IMR-90 (cell line): ENCODE measurements around the gene SPEF2. TPM values are rescaled to one million over a fixed set of nuclear protein-coding genes. Genes with fewer than 3 reads are reported as not detected.

Experiments
- ATAC-seq: fragments of 200-7000 bp; cut with Tn5 transposase; 2 replicates; pipeline ENCODE4 v1.9.1; 2020; ENCODE audit warnings: low read depth, mild to moderate bottlenecking, moderate library complexity
- BruUV-seq: library from RNA; stranded (reverse); fragments of 400-500 nt; replicated peaks from 2 replicates; lab custom pipeline; 2021; lab: Mats Ljungman, UMichigan
- CTCF ChIA-PET: fragments of 300-600 bp; formaldehyde crosslinking; extraction: SDS; loops from one replicate; lab custom pipeline; 2021; ENCODE audit warnings: antibody characterized with exemption; lab: Yijun Ruan, JAX
- POLR2A ChIA-PET: fragments of 300-600 bp; sonication (Branson Sonifier 250); formaldehyde crosslinking; loops from one replicate; lab custom pipeline; 2022; ENCODE audit warnings: antibody characterized with exemption; ENCODE audit not compliant: unreplicated experiment; lab: Charles Lee
- DNase-seq: peaks from one replicate; pipeline ENCODE4 v3.0.0; 2013
- H2AFZ ChIP-seq: replicated peaks from 2 replicates; pipeline ENCODE3; 2013; ENCODE audit warnings: low read length, mild to moderate bottlenecking; ENCODE audit not compliant: poor library complexity
- H2AK5ac ChIP-seq: 2 replicates; pipeline ENCODE4 v1.6.1; 2013; ENCODE audit warnings: low read depth, low read length, inconsistent platforms
- H2AK9ac ChIP-seq: replicated peaks from 2 replicates; pipeline ENCODE3; 2013; ENCODE audit warnings: mild to moderate bottlenecking, low read depth, low read length, moderate library complexity; ENCODE audit not compliant: poor library complexity
- H2BK120ac ChIP-seq: 2 replicates; pipeline ENCODE4 v1.6.1; 2013; ENCODE audit warnings: low read depth, low read length, inconsistent platforms
- H2BK15ac ChIP-seq: 3 replicates; pipeline ENCODE4 v1.6.1; 2013; ENCODE audit warnings: low read depth, low read length, inconsistent platforms
- H2BK20ac ChIP-seq: 2 replicates; pipeline ENCODE4 v1.6.1; 2013; ENCODE audit warnings: low read depth, mild to moderate bottlenecking, inconsistent platforms, low read length, moderate library complexity
- H2BK5ac ChIP-seq: 2 replicates; pipeline ENCODE4 v1.6.1; 2013; ENCODE audit warnings: mild to moderate bottlenecking, low read depth, low read length, inconsistent platforms; ENCODE audit not compliant: poor library complexity, severe bottlenecking
- H3K14ac ChIP-seq: replicated peaks from 2 replicates; pipeline ENCODE4 v1.6.1; 2013; ENCODE audit warnings: low read depth, low read length, inconsistent platforms
- H3K18ac ChIP-seq: 2 replicates; pipeline ENCODE4 v1.6.1; 2013; ENCODE audit warnings: low read depth, low read length, control low read depth
- H3K23ac ChIP-seq: 2 replicates; pipeline ENCODE4 v1.6.1; 2013; ENCODE audit warnings: low read depth, low read length, inconsistent platforms
- H3K27ac ChIP-seq: 2 replicates; pipeline ENCODE4 v1.5.1; 2013; ENCODE audit warnings: mild to moderate bottlenecking, control low read depth, low read length; ENCODE audit not compliant: insufficient read depth
- H3K27me3 ChIP-seq: 2 replicates; pipeline ENCODE4 v1.6.1; 2013; ENCODE audit warnings: low read length; ENCODE audit not compliant: control insufficient read depth, insufficient read depth
- H3K36me3 ChIP-seq: 2 replicates; pipeline ENCODE4 v1.6.1; 2013; ENCODE audit warnings: low read length, mixed read lengths; ENCODE audit not compliant: control insufficient read depth, insufficient read depth
- H3K4ac ChIP-seq: 2 replicates; pipeline ENCODE4 v1.6.1; 2013; ENCODE audit warnings: low read depth, low read length, inconsistent platforms
- H3K4me1 ChIP-seq: 2 replicates; pipeline ENCODE4 v1.6.1; 2013; ENCODE audit warnings: low read length, mixed read lengths; ENCODE audit not compliant: control insufficient read depth, insufficient read depth
- H3K4me2 ChIP-seq: 2 replicates; pipeline ENCODE4 v1.6.1; 2013; ENCODE audit warnings: low read depth, mild to moderate bottlenecking, control low read depth, low read length, moderate library complexity
- H3K4me3 ChIP-seq: 2 replicates; pipeline ENCODE4 v1.5.1; 2013; ENCODE audit warnings: low read depth, mild to moderate bottlenecking, control low read depth, low read length, moderate library complexity; ENCODE audit not compliant: insufficient read depth
- H3K56ac ChIP-seq: 2 replicates; pipeline ENCODE4 v1.6.1; 2013; ENCODE audit warnings: low read length, inconsistent platforms; ENCODE audit not compliant: insufficient read depth; ENCODE audit errors: extremely low read depth
- H3K79me1 ChIP-seq, 2 experiments: 2 replicates each; pipeline ENCODE4 v1.6.1; 2013; ENCODE audit warnings: low read length in 2 of 2, inconsistent platforms in 1 of 2, low read depth in 1 of 2
- H3K9ac ChIP-seq: 2 replicates; pipeline ENCODE4 v1.6.1; 2013; ENCODE audit warnings: low read depth, low read length, control low read depth
- H3K9me1 ChIP-seq: 2 replicates; pipeline ENCODE4 v1.6.1; 2013; ENCODE audit warnings: low read length, inconsistent platforms; ENCODE audit not compliant: insufficient read depth
- H3K9me3 ChIP-seq: 2 replicates; pipeline ENCODE4 v1.6.1; 2013; ENCODE audit warnings: low read length; ENCODE audit not compliant: control insufficient read depth, insufficient read depth
- H4K20me1 ChIP-seq: 2 replicates; pipeline ENCODE4 v1.6.1; 2013; ENCODE audit warnings: low read length, inconsistent platforms; ENCODE audit not compliant: insufficient read depth
- H4K5ac ChIP-seq: 2 replicates; pipeline ENCODE4 v1.6.1; 2013; ENCODE audit warnings: mild to moderate bottlenecking, low read depth, low read length, control low read depth
- H4K8ac ChIP-seq, 2 experiments: 2 replicates each; pipeline ENCODE4 v1.6.1; 2013; ENCODE audit warnings: low read depth in 2 of 2, low read length in 2 of 2, control low read depth in 1 of 2, inconsistent platforms in 1 of 2
- H4K91ac ChIP-seq: 2 replicates; pipeline ENCODE4 v1.6.1; 2013; ENCODE audit warnings: low read depth, low read length, inconsistent platforms; ENCODE audit not compliant: insufficient read depth
- BHLHE40 ChIP-seq: fragments of 150-350 bp; IDR thresholded peaks from 2 replicates; pipeline ENCODE4 v1.6.1; 2016; ENCODE audit warnings: mild to moderate bottlenecking, low read depth, low read length
- CHD1 ChIP-seq: IDR thresholded peaks from 2 replicates; pipeline ENCODE4 v1.6.1; 2012; ENCODE audit warnings: low read depth, low read length, improper control_type of control experiment
- CTCF ChIP-seq: conservative IDR thresholded peaks from 2 replicates; pipeline ENCODE4 v1.5.1; 2012; ENCODE audit warnings: mild to moderate bottlenecking, low read depth, low read length, improper control_type of control experiment
- ELK1 ChIP-seq: fragments of 150-350 bp; IDR thresholded peaks from 2 replicates; pipeline ENCODE4 v1.6.1; 2016; ENCODE audit warnings: low read depth, mild to moderate bottlenecking, low read length, moderate library complexity, borderline replicate concordance
- FOS ChIP-seq: fragments of 150-350 bp; IDR thresholded peaks from 2 replicates; pipeline ENCODE4 v1.6.1; 2016; ENCODE audit warnings: low read depth, low read length
- MAFK ChIP-seq: IDR thresholded peaks from 2 replicates; pipeline ENCODE4 v1.6.1; 2012; ENCODE audit warnings: low read depth, low read length, improper control_type of control experiment
- MXI1 ChIP-seq: IDR thresholded peaks from 2 replicates; pipeline ENCODE4 v1.6.1; 2012; ENCODE audit warnings: low read depth, mild to moderate bottlenecking, low read length, moderate library complexity, borderline replicate concordance
- NFE2L2 ChIP-seq: fragments of 150-350 bp; IDR thresholded peaks from 2 replicates; pipeline ENCODE4 v1.6.1; 2016; ENCODE audit warnings: low read depth, mild to moderate bottlenecking, low read length
- POLR2A ChIP-seq: IDR thresholded peaks from 2 replicates; pipeline ENCODE4 v1.6.1; 2012; ENCODE audit warnings: mild to moderate bottlenecking, low read depth, low read length
- RAD21 ChIP-seq: IDR thresholded peaks from 2 replicates; pipeline ENCODE4 v1.6.1; 2012; ENCODE audit warnings: low read length, improper control_type of control experiment
- RCOR1 ChIP-seq: IDR thresholded peaks from 2 replicates; pipeline ENCODE4 v1.6.1; 2012; ENCODE audit warnings: mild to moderate bottlenecking, low read length, improper control_type of control experiment; ENCODE audit not compliant: insufficient replicate concordance
- SMC3 ChIP-seq: fragments of 150-350 bp; IDR thresholded peaks from 2 replicates; pipeline ENCODE4 v1.6.1; 2016; ENCODE audit warnings: low read depth, mild to moderate bottlenecking, antibody characterized with exemption, low read length, moderate library complexity
- WGBS, 2 experiments: methylation state at CpG; one replicate each; pipeline versions ENCODE4 v1.1.5 to v1.1.7; 2013; ENCODE audit warnings: missing lambda C conversion rate in 2 of 2; ENCODE audit not compliant: insufficient read length in 1 of 2; ENCODE audit errors: extremely low coverage in 2 of 2; 5-methylcytosine and 5-hydroxymethylcytosine counted together
- dilution Hi-C: fragments of 300-500 bp; cut with HindIII; formaldehyde crosslinking; loops from one replicate; pipeline ENCODE4 v1.14.3; 2018; ENCODE audit warnings: low sequenced_read_pairs; ENCODE audit not compliant: unreplicated experiment
- in situ Hi-C: fragments of 300-500 bp; cut with MboI; formaldehyde crosslinking; loops from 3 replicates; pipeline ENCODE4 v1.14.3; 2019; ENCODE audit warnings: low sequenced_read_pairs, inconsistent platforms, mixed read lengths
- intact Hi-C: fragments of 100-400 bp; cut with micrococcal nuclease; formaldehyde crosslinking; loops from 2 replicates; pipeline ENCODE4 v1.10.0; 2022
- polyA plus RNA-seq, 3 experiments: library from polyadenylated mRNA; depleted of rRNA; stranded (reverse); fragments of >200 nt; gene quantifications; 2 replicates each; pipeline ENCODE4 v1.2.3, GENCODE V29; 2012; ENCODE audit warnings: low replicate concordance in 1 of 3
- total RNA-seq: library from RNA; depleted of rRNA; stranded (reverse); fragments of >200 nt; gene quantifications from 2 replicates; pipeline ENCODE4 v1.2.3, GENCODE V29; 2012
- TF ChIP-seq, protein P1 (sequence below): fragments of 150-350 bp; IDR thresholded peaks from 2 replicates; pipeline ENCODE4 v1.6.1; 2017; ENCODE audit warnings: mild to moderate bottlenecking, antibody characterized with exemption, low read length, low read depth

SPEF2 gene
- total and polyA plus RNA-seq, 2 of the 4 experiments (the other 2 are of a cell fraction): 1.7 to 2.3 TPM

- H4K8ac ChIP-seq: no peak overlapping the region
- H4K5ac ChIP-seq: no peak overlapping the region
- TF ChIP-seq SMC3 (no peak), POLR2A (no peak), MXI1 (no peak), FOS (no peak), BHLHE40 (no peak), NFE2L2 (no peak), MAFK (no peak), CTCF (no peak), RCOR1 (no peak), RAD21 (no peak), CHD1 (no peak), ELK1 (no peak)
- TF ChIP-seq, protein P1, sequence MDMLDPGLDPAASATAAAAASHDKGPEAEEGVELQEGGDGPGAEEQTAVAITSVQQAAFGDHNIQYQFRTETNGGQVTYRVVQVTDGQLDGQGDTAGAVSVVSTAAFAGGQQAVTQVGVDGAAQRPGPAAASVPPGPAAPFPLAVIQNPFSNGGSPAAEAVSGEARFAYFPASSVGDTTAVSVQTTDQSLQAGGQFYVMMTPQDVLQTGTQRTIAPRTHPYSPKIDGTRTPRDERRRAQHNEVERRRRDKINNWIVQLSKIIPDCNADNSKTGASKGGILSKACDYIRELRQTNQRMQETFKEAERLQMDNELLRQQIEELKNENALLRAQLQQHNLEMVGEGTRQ: no peak
- ATAC-seq (no peak), DNase-seq (no peak)
- no peak overlapping the region for H3K14ac ChIP-seq
- H2BK20ac ChIP-seq: no peak overlapping the region
- 92% methylated on average over 2 of the region's 6 CpGs; no CpG with 5 or more reads in 1 of the 2 experiments for WGBS, 2 experiments
- H3K56ac ChIP-seq: no peak overlapping the region
- no peak overlapping the region for H2AK5ac ChIP-seq
- H2BK5ac ChIP-seq: no peak overlapping the region
- no peaks in the 10 kb centered on the region for H3K9me3 ChIP-seq
- no peak overlapping the region for H3K27ac ChIP-seq
- H3K9me1 ChIP-seq: no peaks in the 10 kb centered on the region
- dilution Hi-C loops: no loop called here
- no peak overlapping the region for H3K9ac ChIP-seq
- H3K4me2 ChIP-seq: no peak overlapping the region
- H3K4me1 ChIP-seq: no peaks in the 10 kb centered on the region
- no peak overlapping the region for H4K91ac ChIP-seq
- no peak overlapping the region for H3K4ac ChIP-seq
- H2BK15ac ChIP-seq: no peak overlapping the region
- no peak overlapping the region for H3K4me3 ChIP-seq
- H4K20me1 ChIP-seq: no peaks in the 10 kb centered on the region
- no peak overlapping the region for H3K23ac ChIP-seq
- intact Hi-C loops: no loop called here
- ChIA-PET POLR2A (no interaction called here), CTCF (no interaction called here)
- no peaks in the 10 kb centered on the region for H3K27me3 ChIP-seq
- H3K79me1 ChIP-seq: no peaks in the 10 kb centered on the region
- no peak overlapping the region for H2BK120ac ChIP-seq
- no TSS peak for BruUV-seq
- H3K36me3 ChIP-seq: no peaks in the 10 kb centered on the region
- no peak overlapping the region for H2AK9ac ChIP-seq
- H2AFZ ChIP-seq: no peak overlapping the region
- in situ Hi-C loops: no loop called here
- no peak overlapping the region for H3K18ac ChIP-seq
Observed at GRCh38 chr5:35683466-35683865, 65.8 kb downstream of the SPEF2 start.
